ENCODE data around the gene POLR2E.

GRCh38 chr19:1115646-1116420, 20.7 kb upstream of the POLR2E start:
- TF ChIP-seq CTCF (conservative IDR thresholded peaks at IDR 0.05; ENCODE audit: low read depth in 2 of 2) (no peak), CREB1 (CRISPR knock-in tag; IDR thresholded peaks at IDR 0.05; ENCODE audit: low read depth) (no peak), EZH2phosphoT487 (IDR thresholded peaks at IDR 0.05; ENCODE audit: unreplicated experiment) (no peak), JUNB (IDR thresholded peaks at IDR 0.05; ENCODE audit: unreplicated experiment) (no peak), REST (IDR thresholded peaks at IDR 0.05; ENCODE audit: unreplicated experiment) (no peak), ETS1 (IDR thresholded peaks at IDR 0.05) (no peak), EZH2 (IDR thresholded peaks at IDR 0.05; ENCODE audit: low read depth, unreplicated experiment) (no peak), ZNF114 (CRISPR knock-in tag; IDR thresholded peaks at IDR 0.05) (no peak)
